ENCODE results near the gene SEM1.

- no peak for TF ChIP-seq CREB1 (IDR thresholded peaks at IDR 0.05)
- TF ChIP-seq POLR2A (IDR thresholded peaks at IDR 0.05; ENCODE audit: control extremely low read depth in 1 of 2, low read depth in 2 of 2, low read length in 2 of 2) = no peak
- TF ChIP-seq, protein P1, sequence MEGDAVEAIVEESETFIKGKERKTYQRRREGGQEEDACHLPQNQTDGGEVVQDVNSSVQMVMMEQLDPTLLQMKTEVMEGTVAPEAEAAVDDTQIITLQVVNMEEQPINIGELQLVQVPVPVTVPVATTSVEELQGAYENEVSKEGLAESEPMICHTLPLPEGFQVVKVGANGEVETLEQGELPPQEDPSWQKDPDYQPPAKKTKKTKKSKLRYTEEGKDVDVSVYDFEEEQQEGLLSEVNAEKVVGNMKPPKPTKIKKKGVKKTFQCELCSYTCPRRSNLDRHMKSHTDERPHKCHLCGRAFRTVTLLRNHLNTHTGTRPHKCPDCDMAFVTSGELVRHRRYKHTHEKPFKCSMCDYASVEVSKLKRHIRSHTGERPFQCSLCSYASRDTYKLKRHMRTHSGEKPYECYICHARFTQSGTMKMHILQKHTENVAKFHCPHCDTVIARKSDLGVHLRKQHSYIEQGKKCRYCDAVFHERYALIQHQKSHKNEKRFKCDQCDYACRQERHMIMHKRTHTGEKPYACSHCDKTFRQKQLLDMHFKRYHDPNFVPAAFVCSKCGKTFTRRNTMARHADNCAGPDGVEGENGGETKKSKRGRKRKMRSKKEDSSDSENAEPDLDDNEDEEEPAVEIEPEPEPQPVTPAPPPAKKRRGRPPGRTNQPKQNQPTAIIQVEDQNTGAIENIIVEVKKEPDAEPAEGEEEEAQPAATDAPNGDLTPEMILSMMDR (IDR thresholded peaks at IDR 0.05; ENCODE audit: control extremely low read depth in 1 of 3, insufficient read depth in 1 of 3, low read depth in 1 of 3, low read length in 3 of 3) = no peak
- no peak for TF ChIP-seq EZH2 (IDR thresholded peaks at IDR 0.05; ENCODE audit: low read depth, low read length, severe bottlenecking)
- TF ChIP-seq EGR1 (IDR thresholded peaks at IDR 0.05; ENCODE audit: borderline replicate concordance, low read depth, low read length) = no peak
These were observed 20.2 kb downstream of the SEM1 start for GRCh38 chr7:96689414-96689813.
